IPS-15b (cell line): ENCODE results near the gene MED10.

Experiments used
- H3K27me3 ChIP-seq: one replicate; pipeline ENCODE4 v1.6.1; 2013; ENCODE audit warnings: low read length; ENCODE audit not compliant: control insufficient read depth, insufficient read depth
- H3K36me3 ChIP-seq: one replicate; pipeline ENCODE4 v1.6.1; 2013; ENCODE audit warnings: low read length; ENCODE audit not compliant: control insufficient read depth, insufficient read depth
- H3K4me1 ChIP-seq: one replicate; pipeline ENCODE4 v1.6.1; 2013; ENCODE audit warnings: mild to moderate bottlenecking, low read length; ENCODE audit not compliant: control insufficient read depth, insufficient read depth
- H3K4me3 ChIP-seq: one replicate; pipeline ENCODE4 v1.5.1; 2013; ENCODE audit warnings: low read depth, low read length
- H3K9ac ChIP-seq: one replicate; pipeline ENCODE4 v1.6.1; 2013; ENCODE audit warnings: low read depth, mild to moderate bottlenecking, low read length
- H3K9me3 ChIP-seq: one replicate; pipeline ENCODE4 v1.6.1; 2013; ENCODE audit warnings: mild to moderate bottlenecking, low read length; ENCODE audit not compliant: control insufficient read depth, insufficient read depth

MED10 gene

GRCh38 chr5:6353602-6354302 lies 24.6 kb downstream of the MED10 start:
- Histone ChIP-seq H3K4me1 (no peaks in the 10 kb centered on the region), H3K4me3 (no peak overlapping the region)

DNA sequence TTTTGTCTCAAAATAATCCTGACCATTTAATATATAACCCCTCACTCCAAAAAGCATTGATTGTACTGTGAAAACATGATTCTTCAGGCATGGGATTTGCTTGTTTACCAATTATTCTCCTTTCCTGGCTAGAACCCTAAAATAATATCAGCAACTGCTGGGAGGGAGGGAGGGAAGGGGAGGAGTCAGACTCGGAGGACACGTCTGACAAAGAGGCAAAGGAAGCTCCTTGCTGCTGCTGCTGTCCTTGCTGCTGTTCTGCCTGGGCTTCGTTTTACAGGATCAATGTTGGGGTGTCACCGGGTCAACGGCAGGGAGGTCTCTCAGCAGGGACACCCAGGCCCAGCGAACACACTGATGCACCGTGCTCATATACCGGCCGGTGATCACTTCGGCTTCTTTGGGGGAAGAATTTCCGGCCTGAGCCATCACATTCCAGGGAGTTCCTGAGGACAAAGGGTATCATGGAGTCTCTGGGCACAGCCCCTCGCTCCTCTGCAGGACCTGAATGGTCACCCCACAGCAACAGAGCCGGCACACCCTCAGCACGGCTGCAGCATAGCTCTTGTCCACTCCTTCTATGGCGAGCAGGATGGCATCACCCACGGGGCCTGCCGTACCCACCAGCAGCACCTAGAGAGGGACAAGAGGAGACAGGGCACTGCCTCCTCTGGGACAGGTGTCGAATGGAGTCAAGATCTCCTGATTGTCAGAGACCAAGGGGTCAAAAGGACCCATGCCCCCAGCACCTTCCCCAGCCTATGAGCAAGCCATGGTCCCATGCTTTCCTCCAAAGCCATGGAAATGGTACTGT lies 27.9 kb downstream of the MED10 start:
- Histone ChIP-seq H3K4me3 (no peak overlapping the region), H3K36me3 (no peaks in the 10 kb centered on the region), H3K9ac (no peak overlapping the region), H3K9me3 (no peaks in the 10 kb centered on the region), H3K27me3 (no peaks in the 10 kb centered on the region), H3K4me1 (no peaks in the 10 kb centered on the region)

More at GRCh38 chr5:6353602-6354302, 24.6 kb downstream of the MED10 start:
- Histone ChIP-seq H3K36me3 (no peaks in the 10 kb centered on the region), H3K9ac (no peak overlapping the region), H3K27me3 (no peaks in the 10 kb centered on the region), H3K9me3 (no peaks in the 10 kb centered on the region)

DNA sequence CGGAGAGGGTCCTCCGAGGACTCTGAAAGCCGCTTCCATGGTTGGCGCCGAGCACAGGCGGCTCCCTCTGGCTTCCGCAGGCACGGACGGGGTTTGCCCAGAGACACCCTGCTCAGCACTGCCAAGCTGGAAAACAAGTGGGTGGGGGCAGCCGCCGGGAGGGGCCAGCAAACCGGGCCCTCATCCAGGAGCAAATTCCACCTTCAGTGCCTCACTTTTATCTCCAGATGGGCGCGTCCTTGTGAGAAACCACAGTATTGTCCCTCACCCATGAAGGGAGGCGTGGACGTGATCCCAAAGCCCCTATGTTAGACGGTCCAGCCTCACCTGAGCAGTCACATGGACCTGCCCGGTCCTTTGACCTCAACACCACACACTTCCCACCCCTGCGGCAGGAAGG lies 29.0 kb downstream of the MED10 start:
- no peak overlapping the region for H3K9ac ChIP-seq
- no peaks in the 10 kb centered on the region for H3K27me3 ChIP-seq
- H3K4me1 ChIP-seq = no peaks in the 10 kb centered on the region
- no peak overlapping the region for H3K4me3 ChIP-seq
- H3K36me3 ChIP-seq = no peaks in the 10 kb centered on the region
- H3K9me3 ChIP-seq = no peaks in the 10 kb centered on the region

DNA sequence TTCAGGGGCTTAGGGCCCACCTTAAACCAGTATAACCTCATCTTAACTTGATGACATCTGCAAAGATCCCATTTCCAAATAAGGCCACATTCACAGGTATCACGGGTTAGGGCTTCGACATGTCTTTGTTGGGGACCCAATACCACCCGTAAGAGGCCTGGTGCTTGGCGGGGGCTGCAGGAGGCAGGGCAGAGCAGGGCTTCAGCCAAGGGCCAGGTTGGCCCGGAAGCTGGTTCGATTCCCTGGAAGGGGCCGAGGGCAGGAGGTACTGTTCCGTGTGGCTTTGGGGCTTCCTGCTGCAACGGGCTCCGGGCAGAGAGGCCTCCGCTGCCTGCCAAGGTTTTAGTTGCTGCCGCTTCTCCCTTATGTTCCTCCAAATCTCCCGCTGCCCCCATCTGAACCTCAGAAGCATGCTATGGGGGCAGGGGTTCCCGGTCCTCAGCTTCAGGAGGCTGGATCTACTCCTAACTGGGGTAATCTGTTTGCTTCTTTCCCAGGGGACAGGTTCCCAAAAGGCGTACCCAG lies 29.8 kb downstream of the MED10 start:
- H3K9ac ChIP-seq = no peak overlapping the region
- H3K27me3 ChIP-seq = no peaks in the 10 kb centered on the region
- H3K4me1 ChIP-seq = no peaks in the 10 kb centered on the region
- no peaks in the 10 kb centered on the region for H3K9me3 ChIP-seq
- no peak overlapping the region for H3K4me3 ChIP-seq
- H3K36me3 ChIP-seq = no peaks in the 10 kb centered on the region

GRCh38 chr5:6347673-6348072 lies 30.7 kb downstream of the MED10 start:
- H3K27me3 ChIP-seq = no peaks in the 10 kb centered on the region
- H3K36me3 ChIP-seq = no peaks in the 10 kb centered on the region
- H3K4me1 ChIP-seq = no peaks in the 10 kb centered on the region
- H3K9me3 ChIP-seq = no peaks in the 10 kb centered on the region
- no peak overlapping the region for H3K4me3 ChIP-seq
- H3K9ac ChIP-seq = no peak overlapping the region

- H3K9me3 ChIP-seq = no peaks in the 10 kb centered on the region
- H3K36me3 ChIP-seq = no peaks in the 10 kb centered on the region
- H3K4me3 ChIP-seq = no peak overlapping the region
- no peaks in the 10 kb centered on the region for H3K27me3 ChIP-seq
- H3K4me1 ChIP-seq = no peaks in the 10 kb centered on the region
- no peak overlapping the region for H3K9ac ChIP-seq
These were observed 31.2 kb downstream of the MED10 start for GRCh38 chr5:6347165-6347564.

DNA sequence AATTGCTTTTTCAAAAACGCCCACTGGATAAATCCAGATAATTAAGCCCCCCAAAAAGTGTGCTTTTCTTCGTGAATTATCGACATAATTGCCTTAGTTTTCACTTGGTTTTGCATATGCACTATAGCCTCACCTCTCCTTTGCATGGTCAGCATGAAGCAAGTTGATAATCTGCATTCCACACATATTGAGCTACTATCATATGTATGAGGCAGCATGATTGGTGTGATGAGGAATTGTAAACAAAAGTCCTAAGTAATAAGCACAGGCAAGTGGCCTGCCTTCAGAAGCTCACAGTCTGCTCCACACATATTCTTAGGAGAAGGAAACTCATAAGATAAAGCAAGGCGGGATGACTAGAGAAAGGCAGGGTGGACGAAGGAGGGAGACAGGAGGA lies 33.8 kb downstream of the MED10 start:
- no peaks in the 10 kb centered on the region for H3K9me3 ChIP-seq
- H3K4me1 ChIP-seq = no peaks in the 10 kb centered on the region
- H3K9ac ChIP-seq = no peak overlapping the region
- H3K36me3 ChIP-seq = no peaks in the 10 kb centered on the region
- no peak overlapping the region for H3K4me3 ChIP-seq
- no peaks in the 10 kb centered on the region for H3K27me3 ChIP-seq

DNA sequence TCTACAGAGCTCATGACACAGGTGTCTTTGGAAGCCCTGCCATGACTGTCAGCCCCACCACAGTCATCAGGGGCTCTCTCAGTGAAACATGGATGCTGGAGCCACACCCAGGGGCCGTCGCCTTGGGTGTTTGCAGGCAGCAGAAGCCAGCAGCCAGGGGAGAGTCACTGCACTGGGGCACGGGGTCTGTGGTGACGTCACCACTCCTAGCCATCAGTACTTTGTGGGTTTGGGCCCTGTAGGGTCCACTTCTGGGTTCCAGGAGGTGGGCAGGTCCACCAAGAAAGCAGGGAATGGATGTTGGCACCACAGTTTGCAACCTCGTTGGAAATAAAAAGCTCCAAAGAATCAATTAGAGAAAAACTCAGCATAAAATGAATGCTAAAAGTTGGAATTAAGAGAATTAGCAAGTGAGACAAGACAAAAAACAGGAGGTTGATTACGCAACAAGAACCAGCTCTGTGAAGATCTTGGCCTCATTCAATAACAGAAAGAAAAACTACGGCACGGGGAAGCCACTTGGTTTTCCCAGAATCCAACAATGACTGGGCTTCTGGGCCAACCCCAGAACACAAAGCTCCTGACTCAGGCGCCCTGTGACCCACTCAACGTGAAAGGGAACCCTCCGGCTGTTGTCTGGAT lies 34.3 kb downstream of the MED10 start:
- no peaks in the 10 kb centered on the region for H3K9me3 ChIP-seq
- H3K9ac ChIP-seq = no peak overlapping the region
- H3K4me1 ChIP-seq = no peaks in the 10 kb centered on the region
- no peak overlapping the region for H3K4me3 ChIP-seq
- H3K27me3 ChIP-seq = no peaks in the 10 kb centered on the region
- no peaks in the 10 kb centered on the region for H3K36me3 ChIP-seq

GRCh38 chr5:6342689-6343315 lies 35.5 kb downstream of the MED10 start:
- no peaks in the 10 kb centered on the region for H3K9me3 ChIP-seq
- H3K9ac ChIP-seq = no peak overlapping the region
- no peak overlapping the region for H3K4me3 ChIP-seq
- no peaks in the 10 kb centered on the region for H3K27me3 ChIP-seq
- H3K36me3 ChIP-seq = no peaks in the 10 kb centered on the region
- no peaks in the 10 kb centered on the region for H3K4me1 ChIP-seq

DNA sequence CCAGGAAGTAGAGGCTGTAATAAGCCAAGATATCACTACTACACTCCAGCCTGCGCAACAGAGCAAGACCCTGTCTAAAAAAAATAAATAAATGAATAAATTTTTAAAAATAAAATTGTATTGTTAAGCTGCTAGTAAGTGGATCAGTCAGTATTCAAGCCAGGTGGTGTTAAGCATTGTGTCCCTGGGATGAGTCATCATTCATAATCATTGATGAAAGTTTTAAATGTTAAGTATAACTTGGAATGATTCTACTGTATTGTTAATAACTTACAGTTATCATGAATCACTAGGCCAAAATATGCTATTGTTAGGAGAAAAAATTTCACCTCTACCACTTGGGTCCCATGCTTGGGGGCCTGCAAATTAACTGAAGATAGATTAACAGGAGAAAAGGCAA lies 38.2 kb downstream of the MED10 start:
- H3K27me3 ChIP-seq = no peaks in the 10 kb centered on the region
- no peaks in the 10 kb centered on the region for H3K9me3 ChIP-seq
- no peaks in the 10 kb centered on the region for H3K4me1 ChIP-seq
- H3K36me3 ChIP-seq = no peaks in the 10 kb centered on the region
- H3K9ac ChIP-seq = no peak overlapping the region
- no peak overlapping the region for H3K4me3 ChIP-seq

- H3K27me3 ChIP-seq = no peaks in the 10 kb centered on the region
- H3K9me3 ChIP-seq = no peaks in the 10 kb centered on the region
- no peaks in the 10 kb centered on the region for H3K4me1 ChIP-seq
- H3K36me3 ChIP-seq = no peaks in the 10 kb centered on the region
- no peak overlapping the region for H3K9ac ChIP-seq
- no peak overlapping the region for H3K4me3 ChIP-seq
These were observed 39.5 kb downstream of the MED10 start for GRCh38 chr5:6338871-6339270.
